Motor neuron (in vitro differentiated cells): Measurements from ENCODE around the gene PCDH10. TPM values are rescaled to one million over a fixed set of nuclear protein-coding genes. Genes with fewer than 3 reads are reported as not detected.

Experiments
- ATAC-seq, 8 experiments: fragments of 200-7000 bp; cut with Tn5 transposase; replicated peaks in 6 of 8; 2 replicates each; pipeline ENCODE4 v1.8.0; 2021; ENCODE audit warnings: mild to moderate bottlenecking in 8 of 8, moderate library complexity in 8 of 8
- H3K27ac ChIP-seq, 2 donors: fragments of 250-450 bp; sonication (Bioruptor Pico); 2 replicates each; pipeline ENCODE4 v1.9.0; 2021; ENCODE audit warnings: antibody characterized with exemption in 2 of 2, mild to moderate bottlenecking in 2 of 2, moderate library complexity in 1 of 2
- H3K4me1 ChIP-seq, 2 donors: fragments of 250-450 bp; sonication (Bioruptor Pico); replicated peaks in 1 of 2; 2 replicates each; pipeline ENCODE4 v1.6.1; 2021; ENCODE audit warnings: antibody characterized with exemption in 2 of 2, mild to moderate bottlenecking in 2 of 2, moderate library complexity in 1 of 2
- H3K4me3 ChIP-seq, 5 donors: fragments of 250-450 bp; sonication (Bioruptor Pico); 2 replicates each; pipeline ENCODE4 v1.9.0; 2021; ENCODE audit warnings: antibody characterized with exemption in 5 of 5, mild to moderate bottlenecking in 5 of 5, moderate library complexity in 4 of 5
- whole genome bisulfite sequencing, 10 experiments: fragments of 450-650 bp; shearing (Covaris generic); methylation state at CpG; one replicate each; pipeline ENCODE4 v1.0.0; 2022; 5-methylcytosine and 5-hydroxymethylcytosine counted together
- in situ Hi-C, 9 experiments: fragments of 400-800 bp; cut with MboI; loops; one replicate each; pipeline ENCODE4 v1.15.0; 2021; ENCODE audit warnings: low sequenced_read_pairs in 9 of 9, low pct_unique_long_range_greater_than_20kb in 2 of 9; ENCODE audit not compliant: unreplicated experiment in 9 of 9
- total RNA-seq, 8 experiments: library from RNA; unstranded; fragments of 300-600 nt; gene quantifications; 2 replicates each; pipeline versions ENCODE4 v1.2.3 to v1.2.4, GENCODE V29; 2022

Gene PCDH10
- total RNA-seq, 8 experiments from 2014 or later = 0.36 to 20.8 (median 10.8) TPM

GRCh38 chr4:133152831-133153481 is 3.9 kb downstream of the PCDH10 start:
- Histone ChIP-seq H3K4me3 (peak overlapping the region; percentile 41 to 56 (median 49)), H3K27ac (no peak overlapping the region), H3K4me1 (peaks cover 0 to 4% of the 10 kb centered on the region in 2 donors)
- in situ Hi-C loops = no loop called here
- 2 to 9% (median 5%) methylated on average over 4 to 16 of the region's 20 CpGs; no CpG with 5 or more reads in 3 of the 10 experiments for WGBS, 10 experiments
- peak in 3 of 8 experiments; percentile 1 to 6 (median 1) for ATAC-seq

DNA sequence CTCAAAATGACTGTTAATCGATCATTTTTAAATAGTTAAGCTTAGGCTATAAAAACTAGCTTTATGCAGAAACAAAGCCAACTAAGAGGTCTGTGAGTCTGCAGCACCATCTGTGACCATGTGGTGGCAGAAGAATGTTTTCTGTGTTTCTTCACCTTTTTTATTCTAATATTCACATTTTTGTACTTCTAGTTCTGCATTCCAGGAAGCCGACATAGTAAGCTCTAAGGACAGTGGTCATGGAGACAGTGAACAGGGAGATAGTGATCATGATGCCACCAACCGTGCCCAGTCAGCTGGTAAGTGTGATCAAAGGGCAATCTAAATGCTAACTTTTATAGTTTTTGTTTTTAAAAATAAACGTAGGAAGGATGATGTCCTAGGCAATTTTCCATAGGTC is 5.6 kb downstream of the PCDH10 start:
- in situ Hi-C loops = no loop called here
- 0 to 68% (median 33%) methylated on average over 1 to 4 of the region's 4 CpGs for WGBS, 10 experiments
- Histone ChIP-seq H3K27ac (no peak overlapping the region), H3K4me3 (peak overlapping the region in 4 of 5 donors; percentile 15 to 56 (median 45)), H3K4me1 (peaks cover 0 to 7% of the 10 kb centered on the region in 2 donors)
- peak in 2 of 8 experiments; percentile 19 to 33 for ATAC-seq

- 0 to 100% (median 58%) methylated on average over 1 to 4 of the region's 5 CpGs; no CpG with 5 or more reads in 1 of the 10 experiments for WGBS, 10 experiments
- in situ Hi-C loops = no loop called here
- Histone ChIP-seq H3K4me1 (peaks cover 0 to 7% of the 10 kb centered on the region in 2 donors), H3K27ac (no peak overlapping the region), H3K4me3 (peak overlapping the region in 1 of 5 donors; percentile 6)
- ATAC-seq = no peak
Measured at GRCh38 chr4:133156096-133156495, 7.0 kb downstream of the PCDH10 start.

- no peak for ATAC-seq
- H3K27ac ChIP-seq = no peak overlapping the region
- WGBS, 10 experiments = 4 to 100% (median 90%) methylated on average over 2 of the region's 2 CpGs; no CpG with 5 or more reads in 1 of the 10 experiments
Measured at GRCh38 chr4:133156556-133156955, 7.5 kb downstream of the PCDH10 start.

GRCh38 chr4:133157460-133158160 is 8.5 kb downstream of the PCDH10 start:
- H3K27ac ChIP-seq = no peak overlapping the region
- no peak overlapping the region for H3K4me3 ChIP-seq
- in situ Hi-C loops = no loop called here
- no peak for ATAC-seq
- H3K4me1 ChIP-seq = peaks cover 0 to 7% of the 10 kb centered on the region in 2 donors
- 18 to 94% (median 81%) methylated on average over 4 to 5 of the region's 5 CpGs for WGBS, 10 experiments

More at GRCh38 chr4:133156556-133156955, 7.5 kb downstream of the PCDH10 start:
- H3K4me1 ChIP-seq = peaks cover 0 to 7% of the 10 kb centered on the region in 2 donors
- in situ Hi-C loops = no loop called here
- H3K4me3 ChIP-seq = peak overlapping the region in 1 of 5 donors; percentile 6

DNA sequence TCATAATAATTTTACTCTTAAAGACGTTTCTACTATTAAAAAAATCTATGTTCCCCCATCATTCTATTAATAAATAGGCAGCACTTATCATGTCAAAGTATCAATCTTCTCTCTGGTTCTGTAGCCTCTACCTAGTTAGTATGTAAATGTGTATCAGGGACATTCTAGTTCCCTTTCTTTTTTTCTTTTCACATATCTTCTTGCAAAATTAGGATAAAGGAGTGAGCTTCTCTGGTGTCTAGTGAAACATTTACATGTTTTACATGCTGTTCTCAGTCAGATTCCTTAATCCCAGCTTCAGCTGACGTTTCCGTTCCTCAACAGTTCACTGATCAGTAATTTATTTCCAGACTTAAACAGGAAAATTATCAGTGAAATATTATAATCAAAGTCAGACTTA is 11.8 kb downstream of the PCDH10 start:
- WGBS, 10 experiments = 8 to 84% (median 52%) methylated on average over 2 to 3 of the region's 3 CpGs; no CpG with 5 or more reads in 2 of the 10 experiments
- peaks cover 0 to 5% of the 10 kb centered on the region in 2 donors for H3K4me1 ChIP-seq
- no peak overlapping the region for H3K4me3 ChIP-seq
- no peak for ATAC-seq
- no peak overlapping the region for H3K27ac ChIP-seq
- in situ Hi-C loops = no loop called here

DNA sequence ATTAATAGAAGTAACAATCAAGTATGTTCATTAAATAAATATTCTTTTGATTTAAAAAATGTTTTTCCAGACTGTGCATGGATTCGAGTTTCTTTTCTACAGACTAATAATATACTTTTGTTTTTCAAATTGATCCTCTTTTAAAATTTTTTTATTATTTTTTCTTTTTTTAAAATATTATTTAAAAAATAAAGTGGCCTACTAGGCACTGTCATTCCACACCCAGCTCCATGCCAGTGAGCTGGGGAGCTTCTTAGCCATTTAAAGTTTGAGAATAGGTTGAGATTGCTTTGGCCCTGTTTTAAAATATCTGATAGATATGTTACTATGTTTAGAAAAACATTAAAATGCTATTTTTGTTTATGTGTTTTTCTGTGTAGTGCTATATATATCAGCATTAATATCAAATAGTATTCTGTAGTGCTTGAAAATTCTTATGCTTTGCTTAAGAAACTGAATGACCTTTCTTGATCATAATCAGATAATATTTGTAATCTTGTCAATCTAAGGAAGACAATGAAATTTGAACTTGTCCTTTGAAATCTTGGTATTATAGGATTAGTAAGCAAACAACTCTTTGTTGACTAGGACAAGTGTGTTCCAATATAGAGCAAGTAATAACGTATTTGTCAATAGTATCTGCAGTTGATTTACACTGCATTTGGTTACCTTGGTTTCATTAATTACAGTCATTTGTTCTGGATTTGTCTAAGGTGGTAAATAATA is 12.6 kb downstream of the PCDH10 start:
- 0 to 100% (median 85%) methylated on average over 1 to 2 of the region's 2 CpGs for WGBS, 10 experiments
- H3K27ac ChIP-seq = no peak overlapping the region
- in situ Hi-C loops = no loop called here
- no peak overlapping the region for H3K4me3 ChIP-seq
- ATAC-seq = no peak
- H3K4me1 ChIP-seq = peaks cover 0 to 5% of the 10 kb centered on the region in 2 donors

DNA sequence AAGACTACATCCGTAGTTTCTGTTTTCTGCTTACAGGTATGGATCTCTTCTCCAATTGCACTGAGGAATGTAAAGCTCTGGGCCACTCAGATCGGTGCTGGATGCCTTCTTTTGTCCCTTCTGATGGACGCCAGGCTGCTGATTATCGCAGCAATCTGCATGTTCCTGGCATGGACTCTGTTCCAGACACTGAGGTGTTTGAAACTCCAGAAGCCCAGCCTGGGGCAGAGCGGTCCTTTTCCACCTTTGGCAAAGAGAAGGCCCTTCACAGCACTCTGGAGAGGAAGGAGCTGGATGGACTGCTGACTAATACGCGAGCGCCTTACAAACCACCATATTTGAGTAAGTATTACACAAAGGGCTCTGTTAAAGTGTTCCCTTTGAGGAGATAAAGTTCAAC is 13.8 kb downstream of the PCDH10 start:
- WGBS, 10 experiments = 52 to 100% (median 92%) methylated on average over 1 to 6 of the region's 8 CpGs; no CpG with 5 or more reads in 3 of the 10 experiments
- Histone ChIP-seq H3K4me3 (no peak overlapping the region), H3K4me1 (peaks cover 0 to 3% of the 10 kb centered on the region in 2 donors), H3K27ac (no peak overlapping the region)
- in situ Hi-C loops = no loop called here
- no peak for ATAC-seq

- no peaks in the 10 kb centered on the region for H3K4me1 ChIP-seq
- no peak overlapping the region for H3K27ac ChIP-seq
- WGBS, 10 experiments = 20 to 100% (median 83%) methylated on average over 1 to 2 of the region's 2 CpGs; no CpG with 5 or more reads in 1 of the 10 experiments
- in situ Hi-C loops = no loop called here
- H3K4me3 ChIP-seq = no peak overlapping the region
- ATAC-seq = no peak
Measured at GRCh38 chr4:133178956-133179355, 29.9 kb downstream of the PCDH10 start.

GRCh38 chr4:133186210-133186609 is 37.1 kb downstream of the PCDH10 start:
- H3K27ac ChIP-seq = no peak overlapping the region
- no peak for ATAC-seq
- no peaks in the 10 kb centered on the region for H3K4me1 ChIP-seq
- in situ Hi-C loops = no loop called here
- no peak overlapping the region for H3K4me3 ChIP-seq

- in situ Hi-C loops = no loop called here
- Histone ChIP-seq H3K4me1 (no peaks in the 10 kb centered on the region), H3K27ac (no peak overlapping the region), H3K4me3 (no peak overlapping the region)
- ATAC-seq = no peak
- 42 to 100% (median 92%) methylated on average over 2 to 5 of the region's 5 CpGs; no CpG with 5 or more reads in 3 of the 10 experiments for WGBS, 10 experiments
Measured at GRCh38 chr4:133186845-133187244, 37.8 kb downstream of the PCDH10 start.

DNA sequence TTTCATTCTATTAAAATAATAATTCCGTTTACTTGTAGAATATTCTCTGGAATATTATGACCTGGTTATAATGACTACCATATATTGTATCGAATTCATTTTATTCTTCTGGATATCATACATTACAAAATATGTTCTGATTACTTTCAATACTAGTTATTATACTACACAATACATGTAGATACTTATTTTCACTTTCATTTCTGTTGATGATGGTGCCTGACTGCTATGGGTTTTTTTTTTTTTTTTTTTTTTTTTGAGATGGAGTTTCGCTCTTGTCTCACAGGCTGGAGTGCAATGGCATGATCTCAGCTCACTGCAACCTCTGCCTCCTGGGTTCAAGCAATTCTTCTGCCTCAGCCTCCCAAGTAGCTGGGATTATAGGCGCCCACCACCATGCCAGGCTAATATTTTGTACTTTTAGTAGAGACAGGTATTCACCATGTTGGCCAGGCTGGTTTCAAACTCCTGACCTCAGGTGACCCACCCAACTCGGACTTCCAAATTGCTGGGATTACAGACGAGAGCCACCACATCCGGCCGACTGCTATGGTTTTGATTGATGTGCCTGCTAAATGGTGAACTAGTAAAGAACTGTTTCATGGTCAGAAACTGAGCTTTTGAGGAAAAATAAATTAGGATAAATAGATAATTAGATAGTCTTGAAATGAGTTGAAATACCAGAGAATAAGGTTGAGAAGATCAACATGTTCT is 39.5 kb downstream of the PCDH10 start:
- Histone ChIP-seq H3K4me1 (no peaks in the 10 kb centered on the region), H3K27ac (no peak overlapping the region), H3K4me3 (no peak overlapping the region)
- WGBS, 10 experiments = 6 to 99% (median 94%) methylated on average over 3 to 8 of the region's 8 CpGs
- in situ Hi-C loops = no loop called here
- no peak for ATAC-seq

DNA sequence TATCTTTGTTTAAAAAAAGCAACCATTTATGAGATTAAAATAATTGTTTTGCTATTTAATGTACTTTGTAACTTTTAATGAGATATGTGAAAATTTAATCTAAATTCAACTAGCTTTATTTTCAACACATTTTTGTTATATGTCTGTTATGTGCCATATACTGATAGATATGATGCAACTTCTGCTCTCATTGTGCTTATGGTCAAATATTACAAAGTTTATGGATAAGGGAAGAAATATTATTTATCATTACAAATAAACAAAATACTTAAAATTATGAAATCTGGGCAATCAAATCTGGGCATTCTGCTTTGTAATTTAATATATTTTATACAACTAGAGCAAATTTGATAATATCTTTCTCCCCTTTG is 40.0 kb downstream of the PCDH10 start:
- no peaks in the 10 kb centered on the region for H3K4me1 ChIP-seq
- no peak for ATAC-seq
- in situ Hi-C loops = no loop called here
- no peak overlapping the region for H3K27ac ChIP-seq
- H3K4me3 ChIP-seq = no peak overlapping the region
